ENCODE results near the gene HOXA10.

HOXA10 gene

DNA sequence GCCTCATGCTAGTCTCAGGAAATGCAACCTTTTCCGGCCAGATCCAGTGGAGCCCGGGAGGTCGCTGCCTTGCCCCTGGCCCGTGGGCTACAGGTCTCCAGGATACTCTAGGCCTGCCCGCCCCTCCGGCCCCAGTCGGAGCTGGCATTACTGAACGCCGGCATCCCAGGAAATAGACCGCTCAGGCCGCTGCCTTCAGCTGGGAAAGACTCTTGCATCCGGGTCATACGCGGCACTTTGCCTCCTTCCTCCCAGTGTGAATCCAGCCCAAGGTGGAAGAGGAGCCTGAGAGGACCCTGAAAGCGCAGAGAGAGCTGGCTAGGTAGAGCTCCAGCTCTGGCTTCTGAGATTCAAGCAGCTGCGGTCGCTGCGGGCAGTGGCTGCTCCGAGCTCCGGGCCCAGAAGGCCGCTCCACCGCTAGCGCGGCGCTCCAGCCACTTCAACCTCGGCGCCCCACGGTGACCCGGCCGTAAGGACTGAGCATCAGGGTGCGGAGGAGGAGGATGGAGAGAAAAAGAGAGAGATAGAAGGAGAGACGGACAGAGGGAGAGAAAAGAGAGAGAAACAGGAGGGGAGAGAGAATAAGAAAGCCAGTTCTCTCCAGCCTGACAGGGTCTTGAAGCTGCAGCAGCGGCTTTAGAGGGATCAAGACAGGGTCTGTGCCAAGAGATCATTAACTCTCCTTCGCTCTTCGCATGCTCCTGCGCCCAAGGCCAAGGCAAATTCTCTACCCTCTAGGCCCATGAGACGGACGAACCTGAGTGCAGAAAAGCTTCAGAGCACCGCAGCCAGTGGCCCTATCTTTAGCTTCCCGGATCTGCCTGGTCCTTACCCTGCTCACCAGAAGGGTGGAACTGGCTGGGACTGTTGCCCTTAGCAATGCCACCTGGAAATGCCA is 1.8 kb upstream of the HOXA10 start:
- Histone ChIP-seq H3K9ac (ENCODE audit: low read length) (peak overlapping the region; percentile 68), H3K4me1 (ENCODE audit: control insufficient read depth, insufficient read depth, low read length) (peaks cover 17% of the 10 kb centered on the region), H3K36me3 (ENCODE audit: control insufficient read depth, insufficient read depth, low read length) (no peaks in the 10 kb centered on the region), H3K27ac (ENCODE audit: low read depth, low read length) (no peak overlapping the region), H3K9me3 (ENCODE audit: control insufficient read depth, insufficient read depth, low read depth, low read length) (no peaks in the 10 kb centered on the region), H3K4me3 (ENCODE audit: low read depth, low read length) (peak overlapping the region; percentile 9; the same call in 1 of the 2 replicates), H3K27me3 (ENCODE audit: control insufficient read depth, insufficient read depth, low read length) (peaks cover 100% of the 10 kb centered on the region)

DNA sequence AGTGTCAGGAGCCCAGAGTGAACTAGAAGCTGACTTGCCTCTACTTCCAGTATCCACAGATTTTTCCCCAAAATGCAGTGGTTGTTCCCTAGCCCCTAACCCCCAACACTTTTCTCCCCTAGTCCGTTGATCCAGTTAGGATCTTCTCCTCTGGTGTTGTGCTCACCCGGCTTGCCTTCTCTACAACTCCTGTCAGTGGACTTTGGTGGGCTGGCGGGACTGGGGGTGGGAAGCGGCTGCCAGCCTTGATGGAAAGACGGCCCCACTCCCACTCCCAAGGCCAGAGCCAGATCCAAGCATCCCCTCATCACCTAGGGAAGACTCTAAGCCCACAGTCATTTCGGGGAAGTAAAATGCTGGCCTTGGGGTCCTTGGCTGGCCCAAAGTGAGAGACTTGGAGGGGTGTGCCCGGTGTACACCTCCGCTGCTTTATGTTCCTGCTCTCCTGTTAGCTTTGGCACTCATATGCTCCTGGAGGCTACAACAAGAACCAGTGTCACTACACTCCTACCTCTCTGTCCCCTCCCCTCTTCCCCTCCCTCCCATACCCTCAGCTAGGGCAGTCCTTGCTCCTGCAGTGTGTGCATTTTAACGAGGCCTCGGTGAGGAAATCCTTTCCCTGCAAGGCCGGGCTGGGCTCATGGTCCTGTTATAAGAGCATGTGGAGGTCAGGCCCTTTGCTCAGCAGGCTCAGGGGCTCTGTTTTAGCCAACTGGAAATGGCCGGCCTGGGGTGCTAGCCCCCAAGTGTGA is 930 bp upstream of the HOXA10 start:
- H3K36me3 ChIP-seq (ENCODE audit: control insufficient read depth, insufficient read depth, low read length): no peaks in the 10 kb centered on the region
- H3K27me3 ChIP-seq (ENCODE audit: control insufficient read depth, insufficient read depth, low read length): peaks cover 100% of the 10 kb centered on the region
- peak overlapping the region; percentile 48; the same call in 1 of the 2 replicates for H3K4me3 ChIP-seq (ENCODE audit: low read depth, low read length)
- no peak overlapping the region for H3K27ac ChIP-seq (ENCODE audit: low read depth, low read length)
- peak overlapping the region; percentile 68 for H3K9ac ChIP-seq (ENCODE audit: low read length)
- H3K9me3 ChIP-seq (ENCODE audit: control insufficient read depth, insufficient read depth, low read depth, low read length): no peaks in the 10 kb centered on the region
- H3K4me1 ChIP-seq (ENCODE audit: control insufficient read depth, insufficient read depth, low read length): peaks cover 17% of the 10 kb centered on the region

DNA sequence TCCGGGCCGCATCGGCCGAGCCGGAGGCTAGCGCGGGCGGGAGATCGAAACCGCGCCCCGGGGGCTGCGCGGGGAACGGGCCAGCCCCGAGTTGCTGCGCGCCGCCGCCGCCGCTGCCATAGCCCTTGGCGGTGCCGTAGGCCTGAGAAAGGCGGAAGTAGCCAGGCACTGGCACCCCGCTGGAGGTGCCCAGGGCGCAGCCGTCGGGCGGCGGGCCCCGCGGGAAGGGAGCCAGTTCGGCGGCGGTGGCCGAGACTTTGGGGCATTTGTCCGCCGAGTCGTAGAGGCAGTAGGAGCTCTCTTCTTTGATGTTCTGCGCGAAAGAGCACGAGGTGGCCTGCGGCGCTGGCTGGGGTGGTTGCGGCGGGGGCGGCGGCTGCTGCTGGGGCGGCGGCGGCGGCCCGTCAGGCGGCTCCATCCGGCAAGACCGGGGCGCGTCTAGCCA is 587 bp downstream of the HOXA10 start:
- H3K4me3 ChIP-seq (ENCODE audit: low read depth, low read length): peak overlapping the region; percentile 48
- H3K9me3 ChIP-seq (ENCODE audit: control insufficient read depth, insufficient read depth, low read depth, low read length): no peaks in the 10 kb centered on the region
- peaks cover 11% of the 10 kb centered on the region for H3K4me1 ChIP-seq (ENCODE audit: control insufficient read depth, insufficient read depth, low read length)
- peak overlapping the region; percentile 93 for H3K9ac ChIP-seq (ENCODE audit: low read length)
- H3K36me3 ChIP-seq (ENCODE audit: control insufficient read depth, insufficient read depth, low read length): no peaks in the 10 kb centered on the region
- no peak overlapping the region for H3K27ac ChIP-seq (ENCODE audit: low read depth, low read length)
- peaks cover 100% of the 10 kb centered on the region for H3K27me3 ChIP-seq (ENCODE audit: control insufficient read depth, insufficient read depth, low read length)

DNA sequence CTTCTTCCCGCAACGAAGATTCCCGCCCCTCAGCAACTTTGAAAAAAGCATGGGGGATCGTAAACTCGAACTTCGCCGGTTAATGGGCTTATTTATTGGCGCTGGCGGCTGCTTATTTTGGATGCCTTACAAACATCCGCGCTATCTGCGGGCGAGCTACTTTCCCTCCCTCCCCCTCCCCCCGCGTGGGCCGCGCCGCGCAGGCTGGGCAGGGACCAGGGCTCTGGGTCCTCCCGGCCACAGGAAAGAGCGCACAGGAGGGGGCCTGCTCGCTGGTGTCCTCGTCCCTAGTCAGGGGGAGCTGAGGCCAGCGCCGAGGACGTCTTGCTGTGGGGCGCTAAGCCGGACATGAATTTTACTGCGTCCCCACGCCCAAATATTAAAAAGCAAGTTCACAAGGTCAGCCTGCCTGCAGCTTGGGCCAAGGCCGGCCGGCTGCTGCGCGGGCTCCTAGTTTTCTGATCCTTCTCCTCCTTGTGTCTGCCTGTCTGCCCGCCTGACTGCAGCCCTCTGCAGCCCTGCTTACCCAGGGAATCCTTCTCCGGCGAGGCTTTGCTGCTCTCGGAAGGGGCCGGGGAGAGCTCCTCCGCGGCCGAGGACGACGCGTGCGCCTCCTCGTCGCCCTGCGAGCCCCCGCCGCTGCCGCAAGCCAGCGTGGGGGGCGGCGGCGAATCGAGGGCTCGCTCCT is 1.2 kb downstream of the HOXA10 start:
- Histone ChIP-seq H3K4me3 (ENCODE audit: low read depth, low read length) (peak overlapping the region; percentile 48), H3K27me3 (ENCODE audit: control insufficient read depth, insufficient read depth, low read length) (peaks cover 100% of the 10 kb centered on the region), H3K9me3 (ENCODE audit: control insufficient read depth, insufficient read depth, low read depth, low read length) (no peaks in the 10 kb centered on the region), H3K4me1 (ENCODE audit: control insufficient read depth, insufficient read depth, low read length) (peaks cover 11% of the 10 kb centered on the region), H3K36me3 (ENCODE audit: control insufficient read depth, insufficient read depth, low read length) (no peaks in the 10 kb centered on the region), H3K9ac (ENCODE audit: low read length) (peak overlapping the region; percentile 93), H3K27ac (ENCODE audit: low read depth, low read length) (no peak overlapping the region)

- Histone ChIP-seq H3K36me3 (ENCODE audit: control insufficient read depth, insufficient read depth, low read length) (no peaks in the 10 kb centered on the region), H3K4me1 (ENCODE audit: control insufficient read depth, insufficient read depth, low read length) (peaks cover 11% of the 10 kb centered on the region), H3K27ac (ENCODE audit: low read depth, low read length) (no peak overlapping the region), H3K27me3 (ENCODE audit: control insufficient read depth, insufficient read depth, low read length) (peaks cover 100% of the 10 kb centered on the region), H3K4me3 (ENCODE audit: low read depth, low read length) (peak overlapping the region; percentile 48; the same call in 1 of the 2 replicates), H3K9ac (ENCODE audit: low read length) (peak overlapping the region; percentile 93), H3K9me3 (ENCODE audit: control insufficient read depth, insufficient read depth, low read depth, low read length) (no peaks in the 10 kb centered on the region)
These were observed 1.8 kb downstream of the HOXA10 start for GRCh38 chr7:27172315-27172774.

- Histone ChIP-seq H3K27ac (ENCODE audit: low read depth, low read length) (no peak overlapping the region; the same call in 1 of the 2 replicates), H3K9ac (ENCODE audit: low read length) (peak overlapping the region; percentile 93), H3K36me3 (ENCODE audit: control insufficient read depth, insufficient read depth, low read length) (no peaks in the 10 kb centered on the region), H3K4me1 (ENCODE audit: control insufficient read depth, insufficient read depth, low read length) (peaks cover 15% of the 10 kb centered on the region), H3K4me3 (ENCODE audit: low read depth, low read length) (peak overlapping the region; percentile 48; the same call in 1 of the 2 replicates), H3K27me3 (ENCODE audit: control insufficient read depth, insufficient read depth, low read length) (peaks cover 100% of the 10 kb centered on the region), H3K9me3 (ENCODE audit: control insufficient read depth, insufficient read depth, low read depth, low read length) (no peaks in the 10 kb centered on the region)
These were observed 2.3 kb downstream of the HOXA10 start for GRCh38 chr7:27171637-27172314.

GRCh38 chr7:27171325-27171636 is 2.8 kb downstream of the HOXA10 start:
- no peaks in the 10 kb centered on the region for H3K36me3 ChIP-seq (ENCODE audit: control insufficient read depth, insufficient read depth, low read length)
- H3K27me3 ChIP-seq (ENCODE audit: control insufficient read depth, insufficient read depth, low read length): peaks cover 100% of the 10 kb centered on the region
- no peak overlapping the region; the same call in 1 of the 2 replicates for H3K27ac ChIP-seq (ENCODE audit: low read depth, low read length)
- peaks cover 17% of the 10 kb centered on the region for H3K4me1 ChIP-seq (ENCODE audit: control insufficient read depth, insufficient read depth, low read length)
- H3K9me3 ChIP-seq (ENCODE audit: control insufficient read depth, insufficient read depth, low read depth, low read length): no peaks in the 10 kb centered on the region
- peak overlapping the region; percentile 48; the same call in 1 of the 2 replicates for H3K4me3 ChIP-seq (ENCODE audit: low read depth, low read length)
- peak overlapping the region; percentile 93 for H3K9ac ChIP-seq (ENCODE audit: low read length)

GRCh38 chr7:27170426-27171324 is 3.4 kb downstream of the HOXA10 start:
- no peaks in the 10 kb centered on the region for H3K36me3 ChIP-seq (ENCODE audit: control insufficient read depth, insufficient read depth, low read length)
- H3K27me3 ChIP-seq (ENCODE audit: control insufficient read depth, insufficient read depth, low read length): peaks cover 100% of the 10 kb centered on the region
- peak overlapping the region; percentile 48; the same call in 1 of the 2 replicates for H3K4me3 ChIP-seq (ENCODE audit: low read depth, low read length)

DNA sequence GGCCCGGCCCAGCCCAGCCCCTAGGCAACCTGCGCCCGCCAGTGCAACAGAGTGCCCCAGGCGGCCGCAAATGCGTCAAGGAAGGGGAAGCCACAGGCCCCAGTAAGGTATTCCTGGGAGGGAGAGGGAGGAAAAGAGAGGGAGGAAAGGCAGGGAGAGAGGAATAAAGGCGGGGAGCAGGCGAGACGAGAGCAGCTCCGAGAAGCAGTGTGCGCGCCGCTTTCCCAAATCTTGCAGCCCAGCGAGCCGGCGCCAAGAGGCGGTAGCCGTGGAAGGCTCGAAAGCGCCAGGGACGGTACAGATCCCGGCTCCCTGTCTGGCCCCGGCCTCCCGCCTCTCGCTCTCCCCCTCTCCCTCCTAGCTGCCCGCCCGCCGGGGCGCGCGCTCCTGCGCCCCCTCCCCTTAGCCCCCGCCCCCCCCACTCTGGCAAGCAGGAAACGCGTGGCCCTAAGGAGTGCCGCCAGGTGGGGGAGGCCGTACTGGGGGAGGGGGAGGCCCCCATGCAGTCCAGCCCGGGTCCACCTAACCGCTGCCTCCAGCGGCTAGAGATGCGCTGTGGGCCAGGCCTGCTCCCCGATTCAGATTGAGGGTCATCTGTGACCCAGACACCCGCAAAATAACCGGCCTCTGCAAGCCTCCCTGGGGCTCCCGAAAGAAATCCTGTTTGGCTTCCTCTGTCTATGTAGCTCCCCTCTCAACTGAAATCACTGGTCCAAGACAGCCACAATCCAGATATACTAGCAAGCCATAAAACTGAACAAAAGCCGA is 4.3 kb downstream of the HOXA10 start:
- Histone ChIP-seq H3K36me3 (ENCODE audit: control insufficient read depth, insufficient read depth, low read length) (no peaks in the 10 kb centered on the region), H3K27me3 (ENCODE audit: control insufficient read depth, insufficient read depth, low read length) (peaks cover 100% of the 10 kb centered on the region), H3K9me3 (ENCODE audit: control insufficient read depth, insufficient read depth, low read depth, low read length) (no peaks in the 10 kb centered on the region), H3K9ac (ENCODE audit: low read length) (peak overlapping the region; percentile 93), H3K4me1 (ENCODE audit: control insufficient read depth, insufficient read depth, low read length) (peaks cover 22% of the 10 kb centered on the region), H3K27ac (ENCODE audit: low read depth, low read length) (peak overlapping the region; percentile 24; the same call in 1 of the 2 replicates), H3K4me3 (ENCODE audit: low read depth, low read length) (peak overlapping the region; percentile 59)

More at GRCh38 chr7:27170426-27171324, 3.4 kb downstream of the HOXA10 start:
- no peaks in the 10 kb centered on the region for H3K9me3 ChIP-seq (ENCODE audit: control insufficient read depth, insufficient read depth, low read depth, low read length)
- H3K9ac ChIP-seq (ENCODE audit: low read length): peak overlapping the region; percentile 93
- H3K4me1 ChIP-seq (ENCODE audit: control insufficient read depth, insufficient read depth, low read length): peaks cover 17% of the 10 kb centered on the region
- no peak overlapping the region; the same call in 1 of the 2 replicates for H3K27ac ChIP-seq (ENCODE audit: low read depth, low read length)

Measured in HUES6 (cell line).